Measurements from ENCODE around the gene CTIF.

DNA sequence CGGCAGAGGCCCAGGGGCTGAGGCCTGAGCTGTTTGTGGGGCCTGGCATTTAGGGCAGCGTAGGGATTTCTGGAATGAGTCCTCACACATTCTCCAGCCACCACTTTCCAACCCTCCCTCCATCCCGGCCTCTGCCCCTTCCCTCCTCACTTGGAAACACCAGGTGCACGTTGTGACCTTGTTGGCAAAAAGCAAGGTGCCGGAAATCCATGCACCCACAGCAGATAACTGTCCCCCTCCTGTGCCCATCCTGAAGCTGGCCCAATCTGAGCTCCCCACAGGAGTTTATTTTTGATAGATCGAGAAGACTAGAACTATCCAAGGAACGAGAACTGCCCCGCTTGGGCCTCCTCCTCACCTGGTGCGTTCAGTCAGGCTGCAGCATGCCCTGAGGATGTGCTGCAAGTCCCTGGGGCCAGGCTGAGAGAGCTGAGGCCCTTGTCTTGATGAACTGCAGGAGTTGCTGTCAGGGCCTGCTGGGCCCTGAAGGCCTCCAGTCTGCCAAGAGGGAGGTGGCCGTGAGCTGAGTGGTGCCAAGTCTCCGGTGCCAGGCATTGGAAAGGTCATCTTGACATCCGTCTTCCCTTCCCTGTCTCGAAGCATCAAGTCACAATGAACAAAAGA, 55.8 kb downstream of the CTIF start:
- TF ChIP-seq, protein P1, sequence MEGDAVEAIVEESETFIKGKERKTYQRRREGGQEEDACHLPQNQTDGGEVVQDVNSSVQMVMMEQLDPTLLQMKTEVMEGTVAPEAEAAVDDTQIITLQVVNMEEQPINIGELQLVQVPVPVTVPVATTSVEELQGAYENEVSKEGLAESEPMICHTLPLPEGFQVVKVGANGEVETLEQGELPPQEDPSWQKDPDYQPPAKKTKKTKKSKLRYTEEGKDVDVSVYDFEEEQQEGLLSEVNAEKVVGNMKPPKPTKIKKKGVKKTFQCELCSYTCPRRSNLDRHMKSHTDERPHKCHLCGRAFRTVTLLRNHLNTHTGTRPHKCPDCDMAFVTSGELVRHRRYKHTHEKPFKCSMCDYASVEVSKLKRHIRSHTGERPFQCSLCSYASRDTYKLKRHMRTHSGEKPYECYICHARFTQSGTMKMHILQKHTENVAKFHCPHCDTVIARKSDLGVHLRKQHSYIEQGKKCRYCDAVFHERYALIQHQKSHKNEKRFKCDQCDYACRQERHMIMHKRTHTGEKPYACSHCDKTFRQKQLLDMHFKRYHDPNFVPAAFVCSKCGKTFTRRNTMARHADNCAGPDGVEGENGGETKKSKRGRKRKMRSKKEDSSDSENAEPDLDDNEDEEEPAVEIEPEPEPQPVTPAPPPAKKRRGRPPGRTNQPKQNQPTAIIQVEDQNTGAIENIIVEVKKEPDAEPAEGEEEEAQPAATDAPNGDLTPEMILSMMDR (IDR thresholded peaks at IDR 0.05) = no peak
- no peak for TF ChIP-seq POLR2A (IDR thresholded peaks at IDR 0.05)

All from heart left ventricle (tissue), 13 donors.